Smooth muscle cell (in vitro differentiated cells): ENCODE results near the gene GSN. TPM values are rescaled to one million over a fixed set of nuclear protein-coding genes. Genes with fewer than 3 reads are reported as not detected.

Experiments
- DNase-seq: peaks from one replicate; lab custom pipeline; 2025; ENCODE audit not compliant: unreplicated experiment; lab: John Stamatoyannopoulos, UW
- H2AFZ ChIP-seq: fragments of 200-600 bp; sonication (generic); 2 replicates; pipeline ENCODE4 v1.6.0; 2016; ENCODE audit warnings: antibody characterized with exemption, low read depth, mild to moderate bottlenecking
- H3F3A ChIP-seq: fragments of 200-600 bp; sonication (generic); 2 replicates; pipeline ENCODE4 v1.6.0; 2017; ENCODE audit warnings: antibody characterized with exemption, low read depth
- H3K27ac ChIP-seq: fragments of 200-600 bp; sonication (generic); 2 replicates; pipeline ENCODE4 v1.5.1; 2016; ENCODE audit warnings: low read depth, mild to moderate bottlenecking
- H3K27me3 ChIP-seq: fragments of 200-600 bp; sonication (generic); 2 replicates; pipeline ENCODE4 v1.6.1; 2016; ENCODE audit warnings: low read depth, mild to moderate bottlenecking
- H3K36me3 ChIP-seq: fragments of 200-600 bp; sonication (generic); 2 replicates; pipeline ENCODE4 v1.5.1; 2016; ENCODE audit warnings: low read depth
- H3K4me1 ChIP-seq: fragments of 200-600 bp; sonication (generic); 2 replicates; pipeline ENCODE4 v1.5.1; 2016; ENCODE audit warnings: low read depth
- H3K4me2 ChIP-seq: fragments of 200-600 bp; sonication (generic); 2 replicates; pipeline ENCODE4 v1.6.0; 2016; ENCODE audit warnings: mild to moderate bottlenecking
- H3K4me3 ChIP-seq: fragments of 200-600 bp; sonication (generic); 2 replicates; pipeline ENCODE4 v1.5.1; 2016; ENCODE audit warnings: mild to moderate bottlenecking
- H3K79me2 ChIP-seq: fragments of 200-600 bp; sonication (generic); 2 replicates; pipeline ENCODE4 v1.6.0; 2016; ENCODE audit warnings: low read depth, mild to moderate bottlenecking
- H3K9ac ChIP-seq: fragments of 200-600 bp; sonication (generic); 2 replicates; pipeline ENCODE4 v1.6.0; 2016; ENCODE audit warnings: low read depth
- H3K9me3 ChIP-seq: fragments of 200-600 bp; sonication (generic); replicated peaks from 2 replicates; pipeline ENCODE4 v1.5.1; 2016; ENCODE audit warnings: low read depth
- H4K20me1 ChIP-seq: fragments of 200-600 bp; sonication (generic); 2 replicates; pipeline ENCODE4 v1.6.0; 2016; ENCODE audit warnings: low read depth
- WGBS: methylation state at CpG from one replicate; pipeline ENCODE4 v1.1.7; 2016; ENCODE audit warnings: low lambda C conversion rate; 5-methylcytosine and 5-hydroxymethylcytosine counted together
- polyA plus RNA-seq: library from polyadenylated mRNA; unstranded; fragments of >200 nt; fragmentation: Nextera tagmentation; extraction: Ambion mirVana; gene quantifications from 2 replicates; pipeline ENCODE4 v1.2.1, GENCODE V29; 2016
- total RNA-seq: library from RNA; depleted of rRNA; stranded (reverse); fragments of >200 nt; gene quantifications from 2 replicates; pipeline ENCODE4 v1.2.3, GENCODE V29; 2014
- TF ChIP-seq, protein P1 (sequence below): fragments of 200-600 bp; sonication (generic); IDR thresholded peaks from 2 replicates; pipeline ENCODE4 v1.5.1; 2017; ENCODE audit warnings: borderline replicate concordance, mild to moderate bottlenecking, antibody characterized with exemption; ENCODE audit not compliant: insufficient read depth, poor library complexity, severe bottlenecking

GSN gene
- total and polyA plus RNA-seq, 2 experiments from 2014 or later, result 337 to 685 TPM

DNA sequence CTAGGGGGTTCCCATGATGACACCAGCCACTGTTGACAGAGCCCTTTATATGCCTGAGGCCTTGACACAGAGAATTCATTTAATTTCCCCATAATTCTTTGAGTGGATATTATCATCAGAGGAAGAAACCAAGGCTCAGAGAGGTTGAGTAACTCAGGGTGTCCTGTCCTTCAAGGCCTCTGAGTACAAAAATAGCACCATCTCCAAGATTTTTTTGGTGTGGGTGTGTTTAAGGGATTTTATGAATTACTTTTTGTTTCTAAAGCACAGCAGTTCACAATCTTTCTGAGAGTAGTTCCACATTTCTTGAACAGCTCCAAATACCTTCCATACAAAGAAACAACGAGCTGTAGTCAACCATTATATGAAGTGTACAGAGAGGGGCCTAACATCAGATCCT, 6.2 kb upstream of the GSN start:
- 74% methylated on average over 1 of the region's 1 CpG for WGBS
- H3K4me3 ChIP-seq, result no peak overlapping the region
- no peak for DNase-seq
- peaks cover 39% of the 10 kb centered on the region for H3F3A ChIP-seq
- H3K4me2 ChIP-seq, result peak overlapping the region; percentile 44
- peaks cover 37% of the 10 kb centered on the region for H3K4me1 ChIP-seq
- H3K9me3 ChIP-seq, result no peaks in the 10 kb centered on the region
- H3K36me3 ChIP-seq, result no peaks in the 10 kb centered on the region
- H3K79me2 ChIP-seq, result no peaks in the 10 kb centered on the region
- H2AFZ ChIP-seq, result no peak overlapping the region
- no peaks in the 10 kb centered on the region for H3K27me3 ChIP-seq
- H3K27ac ChIP-seq, result peak overlapping the region; percentile 58
- TF ChIP-seq, protein P1, sequence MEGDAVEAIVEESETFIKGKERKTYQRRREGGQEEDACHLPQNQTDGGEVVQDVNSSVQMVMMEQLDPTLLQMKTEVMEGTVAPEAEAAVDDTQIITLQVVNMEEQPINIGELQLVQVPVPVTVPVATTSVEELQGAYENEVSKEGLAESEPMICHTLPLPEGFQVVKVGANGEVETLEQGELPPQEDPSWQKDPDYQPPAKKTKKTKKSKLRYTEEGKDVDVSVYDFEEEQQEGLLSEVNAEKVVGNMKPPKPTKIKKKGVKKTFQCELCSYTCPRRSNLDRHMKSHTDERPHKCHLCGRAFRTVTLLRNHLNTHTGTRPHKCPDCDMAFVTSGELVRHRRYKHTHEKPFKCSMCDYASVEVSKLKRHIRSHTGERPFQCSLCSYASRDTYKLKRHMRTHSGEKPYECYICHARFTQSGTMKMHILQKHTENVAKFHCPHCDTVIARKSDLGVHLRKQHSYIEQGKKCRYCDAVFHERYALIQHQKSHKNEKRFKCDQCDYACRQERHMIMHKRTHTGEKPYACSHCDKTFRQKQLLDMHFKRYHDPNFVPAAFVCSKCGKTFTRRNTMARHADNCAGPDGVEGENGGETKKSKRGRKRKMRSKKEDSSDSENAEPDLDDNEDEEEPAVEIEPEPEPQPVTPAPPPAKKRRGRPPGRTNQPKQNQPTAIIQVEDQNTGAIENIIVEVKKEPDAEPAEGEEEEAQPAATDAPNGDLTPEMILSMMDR, result no peak
- no peaks in the 10 kb centered on the region for H4K20me1 ChIP-seq
- no peak overlapping the region for H3K9ac ChIP-seq

DNA sequence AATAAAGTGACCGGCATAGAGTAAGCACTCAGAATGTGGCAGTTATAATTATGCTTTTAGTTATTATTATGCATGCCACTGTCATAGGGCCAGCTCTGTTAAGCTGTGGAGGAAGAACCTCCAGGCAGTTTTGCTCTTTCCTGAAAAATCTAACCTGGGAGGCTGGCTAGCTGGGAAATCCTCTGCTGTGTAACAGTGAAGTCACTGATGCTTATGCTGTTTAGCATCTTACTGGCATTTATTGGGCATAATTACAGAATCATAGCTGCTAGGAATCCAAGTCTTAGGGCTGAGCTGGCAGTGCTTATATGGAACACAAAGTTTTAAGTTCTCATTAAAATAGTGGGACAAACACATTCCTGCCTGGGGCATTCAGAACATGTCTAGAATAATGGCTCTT, 5.5 kb upstream of the GSN start:
- DNase-seq, result no peak
- Histone ChIP-seq H3K4me3 (no peak overlapping the region), H3K9me3 (no peaks in the 10 kb centered on the region), H3F3A (peaks cover 40% of the 10 kb centered on the region), H3K4me2 (peak overlapping the region; percentile 44), H3K27me3 (no peaks in the 10 kb centered on the region), H3K27ac (peak overlapping the region; percentile 58), H2AFZ (no peak overlapping the region), H3K79me2 (no peaks in the 10 kb centered on the region), H3K36me3 (no peaks in the 10 kb centered on the region), H3K9ac (no peak overlapping the region), H3K4me1 (peaks cover 39% of the 10 kb centered on the region), H4K20me1 (no peaks in the 10 kb centered on the region)
- TF ChIP-seq, protein P1, result no peak
- 89% methylated on average over 1 of the region's 1 CpG for WGBS

DNA sequence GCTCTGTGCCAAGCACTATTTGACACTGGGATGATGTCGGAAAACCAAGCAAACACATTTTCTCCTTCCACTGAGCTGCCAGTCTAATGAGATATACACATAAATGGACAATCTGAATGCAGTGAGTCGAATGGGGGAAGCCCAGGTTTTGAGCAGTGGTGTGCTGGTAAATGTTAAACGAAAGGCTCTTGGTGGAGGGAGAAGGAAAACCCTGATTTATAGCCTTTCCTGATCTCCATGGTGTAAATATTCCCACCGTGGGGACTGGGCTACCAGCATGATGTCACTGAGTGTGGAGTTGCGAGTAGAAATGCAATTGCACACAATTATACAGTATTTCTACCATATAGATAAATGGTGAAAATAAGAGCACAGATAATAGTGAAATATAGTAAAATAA, 5.0 kb upstream of the GSN start:
- H3K4me1 ChIP-seq, result peaks cover 40% of the 10 kb centered on the region
- DNase-seq, result no peak

DNA sequence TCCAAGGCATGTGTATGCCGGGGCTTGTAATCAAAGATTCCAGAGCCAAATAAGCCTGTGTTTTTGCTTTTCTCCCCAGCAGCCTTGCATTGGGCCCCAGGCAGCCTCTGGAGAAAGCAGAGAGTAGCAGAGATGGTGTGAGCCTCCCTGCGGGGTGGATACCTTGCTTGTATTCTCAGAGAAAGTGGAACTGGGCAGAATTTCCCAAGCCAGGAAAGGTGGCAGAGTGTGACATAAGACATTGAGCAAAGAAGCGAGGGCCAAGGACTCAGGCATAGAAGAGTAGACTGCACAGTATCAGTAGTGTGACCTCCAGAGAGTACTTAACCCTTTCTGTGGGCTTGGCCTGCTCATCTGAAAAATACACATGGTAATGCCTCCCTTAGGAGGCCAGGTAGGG, 1.6 kb upstream of the GSN start:
- TF ChIP-seq, protein P1, result no peak
- H4K20me1 ChIP-seq, result peaks cover 7% of the 10 kb centered on the region
- no peaks in the 10 kb centered on the region for H3K9me3 ChIP-seq
- no peak overlapping the region for H3K9ac ChIP-seq
- H3K79me2 ChIP-seq, result peaks cover 26% of the 10 kb centered on the region
- no peaks in the 10 kb centered on the region for H3K27me3 ChIP-seq
- peaks cover 47% of the 10 kb centered on the region for H3K4me1 ChIP-seq
- H3F3A ChIP-seq, result peaks cover 42% of the 10 kb centered on the region
- no peak overlapping the region for H3K4me3 ChIP-seq
- WGBS, result 69% methylated on average over 3 of the region's 3 CpGs
- H3K4me2 ChIP-seq, result no peak overlapping the region
- no peak for DNase-seq
- H3K36me3 ChIP-seq, result no peaks in the 10 kb centered on the region
- no peak overlapping the region for H2AFZ ChIP-seq
- no peak overlapping the region for H3K27ac ChIP-seq

More for the DNA sequence above, 5.0 kb upstream of the GSN start:
- no peak overlapping the region for H3K4me3 ChIP-seq
- peaks cover 41% of the 10 kb centered on the region for H3F3A ChIP-seq
- no peaks in the 10 kb centered on the region for H3K27me3 ChIP-seq
- H3K4me2 ChIP-seq, result peak overlapping the region; percentile 44
- no peaks in the 10 kb centered on the region for H3K36me3 ChIP-seq
- 31% methylated on average over 5 of the region's 5 CpGs for WGBS
- no peaks in the 10 kb centered on the region for H3K79me2 ChIP-seq
- no peak overlapping the region for H3K9ac ChIP-seq
- TF ChIP-seq, protein P1, result no peak
- no peaks in the 10 kb centered on the region for H3K9me3 ChIP-seq
- no peaks in the 10 kb centered on the region for H4K20me1 ChIP-seq
- peak overlapping the region; percentile 58 for H3K27ac ChIP-seq
- H2AFZ ChIP-seq, result peak overlapping the region; percentile 28
